Epithelial cell of prostate (primary cell): Measurements from ENCODE around the gene LRRC43.
"Not testable (repeated sequence)": the region's sequence is repeated elsewhere in the genome, so short reads cannot be mapped to it uniquely, and the experiment has no call there.

Experiments
- DNase-seq: peaks from one replicate; pipeline ENCODE4 v3.0.0-alpha.2; 2011; ENCODE audit warnings: low read depth, low spot score
- H3K27ac ChIP-seq: fragments of 450-650 bp; 2 replicates; pipeline ENCODE4 v1.5.1; 2017; ENCODE audit warnings: mild to moderate bottlenecking

The LRRC43 gene

DNA sequence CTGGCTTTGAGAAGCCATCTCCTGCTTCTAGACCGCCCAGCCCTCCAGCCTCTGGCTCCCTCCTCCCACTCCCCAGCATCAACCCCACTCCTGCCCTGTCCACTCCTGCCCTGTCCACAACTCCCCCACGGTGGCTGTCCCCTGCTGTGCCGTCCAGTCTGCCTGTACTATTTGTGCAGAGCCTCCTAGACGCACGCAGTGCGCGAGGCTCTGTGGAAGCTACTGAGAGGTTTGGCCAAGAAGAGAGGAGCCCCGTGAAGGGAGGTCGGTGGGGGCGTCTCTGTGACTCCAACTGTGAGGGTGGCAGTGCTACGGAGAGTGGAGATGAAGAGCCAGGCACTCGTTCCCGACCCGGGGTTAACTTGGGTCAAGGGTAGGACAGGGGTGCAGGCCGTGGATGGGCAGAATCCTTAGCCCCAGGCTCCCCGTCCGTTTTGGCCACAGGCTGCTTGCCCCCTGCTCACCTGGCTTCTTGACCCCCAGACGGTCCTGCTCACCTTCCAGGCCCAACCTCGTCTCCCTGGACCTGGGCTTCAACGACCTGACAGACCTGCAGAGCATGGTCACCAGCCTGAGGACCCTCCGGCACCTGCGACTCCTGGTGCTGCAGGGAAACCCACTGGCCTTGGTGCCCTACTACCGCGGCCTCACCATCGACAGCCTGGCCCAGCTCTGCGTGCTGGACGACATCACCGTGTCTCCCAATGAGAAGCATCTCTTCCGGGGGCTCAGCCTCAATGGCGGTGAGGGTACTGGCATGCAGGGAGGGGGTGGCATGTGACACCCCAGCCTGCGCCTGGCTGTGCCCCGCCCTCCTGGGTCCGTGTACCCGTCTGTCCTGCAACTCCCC is 6.9 kb downstream of the LRRC43 start:
- H3K27ac ChIP-seq: no peak overlapping the region

GRCh38 chr12:122190842-122191668 is 8.1 kb downstream of the LRRC43 start:
- no peak for DNase-seq
- H3K27ac ChIP-seq: no peak overlapping the region

More for the DNA sequence above, 6.9 kb downstream of the LRRC43 start:
- no peak for DNase-seq

- DNase-seq: no peak
- no peak overlapping the region for H3K27ac ChIP-seq
Observed at GRCh38 chr12:122192441-122192840, 9.5 kb downstream of the LRRC43 start.

DNA sequence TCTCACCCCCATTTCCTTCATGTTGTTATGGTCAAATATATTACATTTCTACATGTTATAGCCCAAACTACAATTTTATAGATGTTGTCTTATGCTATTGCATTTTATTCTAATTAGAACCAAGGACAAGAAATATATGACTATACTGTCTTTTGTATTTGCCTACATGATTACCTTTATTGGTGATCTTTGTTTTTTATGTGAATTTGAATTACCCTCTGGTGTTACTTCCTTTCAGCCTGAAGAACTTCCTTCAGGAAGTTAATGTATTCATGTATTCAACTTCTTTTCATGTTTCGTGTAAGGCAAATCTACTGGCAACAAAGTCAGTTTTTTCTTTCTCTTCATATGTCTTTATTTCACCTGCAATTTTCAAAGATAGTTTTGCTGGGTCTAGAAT is 11.9 kb downstream of the LRRC43 start:
- H3K27ac ChIP-seq: no peak overlapping the region
- no peak for DNase-seq

DNA sequence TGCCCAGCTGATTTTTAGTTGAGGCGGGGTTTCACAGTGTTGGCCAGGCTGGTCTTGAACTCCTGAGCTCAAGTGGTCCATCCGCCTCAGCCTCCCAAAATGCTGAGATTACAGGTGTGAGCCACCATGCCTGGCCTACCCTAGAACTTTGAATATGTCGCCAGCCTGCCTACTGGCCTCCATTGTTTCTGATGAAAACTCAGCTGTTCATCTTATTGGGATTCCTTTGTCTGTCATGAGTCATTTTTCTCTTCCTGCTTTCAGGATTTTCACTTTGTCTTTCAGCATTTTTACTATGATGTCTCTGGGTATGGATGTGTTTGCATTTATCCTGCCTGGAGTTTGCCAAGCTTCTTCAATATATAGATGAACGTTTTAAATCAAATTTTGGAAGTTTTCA is 12.5 kb downstream of the LRRC43 start:
- no peak overlapping the region for H3K27ac ChIP-seq
- DNase-seq: no peak

DNA sequence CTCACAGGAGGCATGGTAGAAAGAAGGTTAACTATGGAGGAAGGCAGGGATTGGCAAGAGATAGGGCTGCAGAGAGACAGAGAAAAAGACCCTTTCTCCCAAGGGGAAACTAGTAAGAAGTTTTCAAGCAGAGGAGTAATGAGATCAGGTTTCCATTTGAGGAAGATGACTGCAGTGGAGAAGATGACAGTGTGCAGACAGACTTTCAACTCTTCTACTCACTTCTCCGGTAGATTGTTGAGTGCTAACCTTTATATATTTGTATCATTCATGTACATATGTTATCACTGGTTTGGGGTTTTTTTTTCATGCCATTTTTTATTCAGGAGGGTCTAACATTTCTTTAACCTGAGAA is 14.7 kb downstream of the LRRC43 start:
- no peak for DNase-seq
- peak overlapping the region; percentile 13 for H3K27ac ChIP-seq

- DNase-seq: no peak
- no peak overlapping the region for H3K27ac ChIP-seq
Observed at GRCh38 chr12:122199484-122200355, 16.8 kb downstream of the LRRC43 start.

- no peak overlapping the region for H3K27ac ChIP-seq
- DNase-seq: no peak
Observed at GRCh38 chr12:122200541-122201175, 17.7 kb downstream of the LRRC43 start.

DNA sequence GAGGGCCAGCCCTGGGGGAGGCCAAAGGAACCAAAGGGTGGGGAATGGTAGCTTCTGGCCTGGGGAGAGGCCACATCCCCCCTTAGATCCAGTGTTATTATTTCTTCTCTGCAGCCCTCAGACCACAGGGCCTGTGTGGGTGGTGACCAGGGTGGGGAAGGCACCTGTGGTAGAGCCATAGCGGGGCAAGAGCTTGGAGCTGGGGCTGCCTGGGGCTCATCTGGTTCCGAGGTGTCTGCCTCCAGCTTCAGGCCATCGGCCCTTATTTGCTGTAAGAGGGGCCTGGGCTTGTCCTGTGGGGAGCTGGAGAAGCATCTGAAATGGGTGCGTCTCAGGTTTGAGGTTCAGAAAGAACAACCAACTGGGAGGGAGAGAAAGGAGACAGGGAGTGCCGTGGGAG is 18.5 kb downstream of the LRRC43 start:
- H3K27ac ChIP-seq: no peak overlapping the region
- DNase-seq: no peak

GRCh38 chr12:122202017-122202416 is 19.1 kb downstream of the LRRC43 start:
- no peak overlapping the region for H3K27ac ChIP-seq
- no peak for DNase-seq

- DNase-seq, H3K27ac ChIP-seq: not testable (repeated sequence)
Observed at GRCh38 chr12:122202811-122203210, 19.9 kb downstream of the LRRC43 start.

DNA sequence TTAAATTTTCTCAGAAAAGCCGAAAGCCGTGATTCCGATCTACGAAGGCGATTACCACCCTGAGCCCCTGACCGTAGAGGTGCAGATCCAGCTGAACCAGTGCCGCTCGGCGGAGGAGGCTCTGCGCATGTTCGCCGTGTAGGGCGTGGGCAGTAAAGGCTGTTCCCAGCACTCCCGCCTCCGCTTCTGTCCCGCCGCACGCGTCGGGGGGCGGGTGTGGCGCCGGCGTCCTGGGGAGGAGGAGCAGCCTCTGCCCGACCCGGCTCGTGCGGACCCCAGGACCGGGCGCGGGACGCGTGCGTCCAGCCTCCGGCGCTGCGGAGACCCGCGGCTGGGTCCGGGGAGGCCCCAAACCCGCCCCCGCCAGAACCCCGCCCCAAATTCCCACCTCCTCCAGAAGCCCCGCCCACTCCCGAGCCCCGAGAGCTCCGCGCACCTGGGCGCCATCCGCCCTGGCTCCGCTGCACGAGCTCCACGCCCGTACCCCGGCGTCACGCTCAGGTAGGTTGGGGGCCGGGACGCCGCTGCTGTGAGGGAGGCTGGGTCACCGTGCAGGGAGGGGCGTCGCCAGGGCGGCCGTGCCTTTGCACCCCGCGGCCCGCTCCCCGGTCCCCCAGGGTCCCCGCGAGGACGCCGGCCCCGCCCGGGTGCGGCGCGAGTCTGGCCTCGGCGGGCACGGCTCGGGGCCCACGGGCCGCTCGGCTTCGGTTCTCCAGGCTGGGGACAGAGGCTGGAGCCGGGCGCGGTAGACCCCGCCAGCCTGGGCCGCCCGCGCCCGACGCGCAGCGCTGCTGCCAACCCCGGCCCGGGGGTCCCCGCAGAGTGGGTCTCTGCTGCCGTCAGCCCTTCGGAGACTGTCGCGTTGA is 20.6 kb downstream of the LRRC43 start, which contains the start of gene B3GNT4:
Gene B3GNT4 (plus strand): TSS at position 409 of the 866 bp plus-strand sequence. CDS start 910 bp downstream, outside the sequence.
- no peak within 1 kb of the TSS for H3K27ac ChIP-seq
- no peak for DNase-seq

DNA sequence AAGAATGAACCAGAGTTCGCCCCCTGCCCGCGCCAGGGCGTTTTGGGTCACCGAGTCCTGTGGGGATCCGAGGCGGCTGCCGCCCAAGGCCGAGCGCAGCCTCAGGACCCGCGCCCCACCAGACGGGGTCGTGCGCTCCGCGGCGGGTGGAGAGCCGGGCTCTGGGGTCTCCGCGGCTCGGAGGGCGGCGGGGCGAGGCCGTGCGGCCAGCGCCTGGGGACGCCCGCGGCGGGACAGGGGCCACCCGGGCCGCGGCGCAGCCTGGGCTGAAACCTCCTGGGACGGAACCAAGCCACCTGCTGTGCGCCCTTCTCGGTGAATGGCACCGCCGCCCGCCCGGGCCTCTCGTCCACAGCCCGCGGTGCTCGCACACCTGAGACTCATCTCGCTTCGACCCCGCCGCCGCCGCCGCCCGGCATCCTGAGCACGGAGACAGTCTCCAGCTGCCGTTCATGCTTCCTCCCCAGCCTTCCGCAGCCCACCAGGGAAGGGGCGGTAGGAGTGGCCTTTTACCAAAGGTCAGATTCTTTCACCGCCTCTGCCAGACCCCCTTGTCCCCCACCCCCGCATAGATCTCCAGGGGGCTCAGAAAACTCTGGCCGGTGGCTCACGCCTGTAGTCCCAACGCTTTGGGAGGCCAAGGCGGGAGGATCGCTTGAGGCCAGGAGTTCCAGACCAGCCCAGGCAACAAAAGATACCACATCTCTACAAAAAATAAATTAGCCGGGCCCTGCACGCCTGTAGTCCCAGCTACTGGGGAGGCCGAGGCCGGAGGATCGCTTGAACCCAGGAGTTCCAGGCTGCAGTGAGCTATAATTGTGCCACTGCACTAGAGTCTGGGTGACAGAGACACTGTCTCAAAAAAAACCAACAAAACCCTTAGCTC is 21.5 kb downstream of the LRRC43 start:
- no peak for DNase-seq
- no peak overlapping the region for H3K27ac ChIP-seq

DNA sequence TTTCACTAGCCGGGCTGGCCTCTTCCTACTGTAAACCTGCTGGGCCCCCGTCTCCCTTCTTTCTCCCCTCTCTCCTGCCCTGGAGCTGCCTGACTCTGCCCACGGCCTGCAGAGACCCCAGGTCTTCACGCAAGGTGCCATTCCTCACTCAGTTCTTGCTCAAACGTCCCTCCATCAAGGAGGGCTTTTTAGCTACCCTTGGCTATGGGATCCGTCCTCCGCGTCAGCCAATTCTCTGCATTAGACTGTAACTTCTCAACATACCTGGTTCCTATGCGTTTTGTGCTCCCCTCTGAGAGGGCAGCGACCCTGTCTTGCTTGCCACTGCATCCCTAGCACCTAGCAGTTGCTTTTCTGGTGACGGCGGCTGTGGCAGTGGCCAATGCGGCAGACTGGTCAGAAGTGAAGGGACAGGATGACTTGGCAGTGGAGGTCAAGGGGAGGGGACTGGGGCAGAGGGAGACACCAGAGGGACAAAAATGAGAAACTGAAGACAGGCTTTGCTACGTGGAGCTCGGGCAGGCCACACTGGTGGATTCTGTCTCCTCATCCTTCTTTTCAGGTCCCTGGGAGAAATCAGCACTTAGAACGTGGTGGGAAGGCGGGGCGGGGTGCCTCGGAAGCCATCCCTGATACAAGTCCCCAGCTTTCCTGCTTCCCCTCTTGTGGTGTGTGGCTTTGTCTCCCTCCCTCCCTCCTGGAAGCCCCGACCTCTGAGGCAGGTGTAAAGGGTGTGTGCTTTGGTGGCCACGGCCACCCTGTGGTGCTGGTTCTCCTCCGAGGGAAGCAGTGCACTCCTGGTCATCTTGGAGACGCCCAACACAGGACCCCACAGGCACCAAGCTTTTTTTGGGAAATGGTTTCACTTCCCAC is 22.4 kb downstream of the LRRC43 start:
- DNase-seq: no peak
- no peak overlapping the region for H3K27ac ChIP-seq

DNA sequence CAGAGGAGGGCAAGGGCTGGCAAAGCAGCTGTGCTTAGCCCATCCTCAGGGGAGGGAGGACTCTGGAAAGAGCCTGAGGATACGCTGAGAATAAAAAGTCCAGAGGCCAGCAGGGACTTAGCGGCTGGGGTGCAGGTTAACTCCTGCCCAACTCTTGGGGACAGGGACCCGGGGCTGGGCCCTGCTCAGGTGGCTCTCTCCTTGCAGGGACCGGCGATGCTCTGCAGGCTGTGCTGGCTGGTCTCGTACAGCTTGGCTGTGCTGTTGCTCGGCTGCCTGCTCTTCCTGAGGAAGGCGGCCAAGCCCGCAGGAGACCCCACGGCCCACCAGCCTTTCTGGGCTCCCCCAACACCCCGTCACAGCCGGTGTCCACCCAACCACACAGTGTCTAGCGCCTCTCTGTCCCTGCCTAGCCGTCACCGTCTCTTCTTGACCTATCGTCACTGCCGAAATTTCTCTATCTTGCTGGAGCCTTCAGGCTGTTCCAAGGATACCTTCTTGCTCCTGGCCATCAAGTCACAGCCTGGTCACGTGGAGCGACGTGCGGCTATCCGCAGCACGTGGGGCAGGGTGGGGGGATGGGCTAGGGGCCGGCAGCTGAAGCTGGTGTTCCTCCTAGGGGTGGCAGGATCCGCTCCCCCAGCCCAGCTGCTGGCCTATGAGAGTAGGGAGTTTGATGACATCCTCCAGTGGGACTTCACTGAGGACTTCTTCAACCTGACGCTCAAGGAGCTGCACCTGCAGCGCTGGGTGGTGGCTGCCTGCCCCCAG is 23.4 kb downstream of the LRRC43 start:
- no peak for DNase-seq
- no peak overlapping the region for H3K27ac ChIP-seq

- no peak overlapping the region for H3K27ac ChIP-seq
- no peak for DNase-seq
Observed at GRCh38 chr12:122206976-122207375, 24.1 kb downstream of the LRRC43 start.
